NCI-H187 treated with DMSO at 0.1 percent for 48 hours (cell line): ENCODE data around the gene ATG7.
A peak's percentile ranks its signal among the peaks of the same experiment; 100 is the strongest.

ENCODE experiments used
- DNase-seq: peaks from one replicate; lab custom pipeline; 2025; lab: John Stamatoyannopoulos, UW

Gene ATG7, protein sequence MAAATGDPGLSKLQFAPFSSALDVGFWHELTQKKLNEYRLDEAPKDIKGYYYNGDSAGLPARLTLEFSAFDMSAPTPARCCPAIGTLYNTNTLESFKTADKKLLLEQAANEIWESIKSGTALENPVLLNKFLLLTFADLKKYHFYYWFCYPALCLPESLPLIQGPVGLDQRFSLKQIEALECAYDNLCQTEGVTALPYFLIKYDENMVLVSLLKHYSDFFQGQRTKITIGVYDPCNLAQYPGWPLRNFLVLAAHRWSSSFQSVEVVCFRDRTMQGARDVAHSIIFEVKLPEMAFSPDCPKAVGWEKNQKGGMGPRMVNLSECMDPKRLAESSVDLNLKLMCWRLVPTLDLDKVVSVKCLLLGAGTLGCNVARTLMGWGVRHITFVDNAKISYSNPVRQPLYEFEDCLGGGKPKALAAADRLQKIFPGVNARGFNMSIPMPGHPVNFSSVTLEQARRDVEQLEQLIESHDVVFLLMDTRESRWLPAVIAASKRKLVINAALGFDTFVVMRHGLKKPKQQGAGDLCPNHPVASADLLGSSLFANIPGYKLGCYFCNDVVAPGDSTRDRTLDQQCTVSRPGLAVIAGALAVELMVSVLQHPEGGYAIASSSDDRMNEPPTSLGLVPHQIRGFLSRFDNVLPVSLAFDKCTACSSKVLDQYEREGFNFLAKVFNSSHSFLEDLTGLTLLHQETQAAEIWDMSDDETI

DNA sequence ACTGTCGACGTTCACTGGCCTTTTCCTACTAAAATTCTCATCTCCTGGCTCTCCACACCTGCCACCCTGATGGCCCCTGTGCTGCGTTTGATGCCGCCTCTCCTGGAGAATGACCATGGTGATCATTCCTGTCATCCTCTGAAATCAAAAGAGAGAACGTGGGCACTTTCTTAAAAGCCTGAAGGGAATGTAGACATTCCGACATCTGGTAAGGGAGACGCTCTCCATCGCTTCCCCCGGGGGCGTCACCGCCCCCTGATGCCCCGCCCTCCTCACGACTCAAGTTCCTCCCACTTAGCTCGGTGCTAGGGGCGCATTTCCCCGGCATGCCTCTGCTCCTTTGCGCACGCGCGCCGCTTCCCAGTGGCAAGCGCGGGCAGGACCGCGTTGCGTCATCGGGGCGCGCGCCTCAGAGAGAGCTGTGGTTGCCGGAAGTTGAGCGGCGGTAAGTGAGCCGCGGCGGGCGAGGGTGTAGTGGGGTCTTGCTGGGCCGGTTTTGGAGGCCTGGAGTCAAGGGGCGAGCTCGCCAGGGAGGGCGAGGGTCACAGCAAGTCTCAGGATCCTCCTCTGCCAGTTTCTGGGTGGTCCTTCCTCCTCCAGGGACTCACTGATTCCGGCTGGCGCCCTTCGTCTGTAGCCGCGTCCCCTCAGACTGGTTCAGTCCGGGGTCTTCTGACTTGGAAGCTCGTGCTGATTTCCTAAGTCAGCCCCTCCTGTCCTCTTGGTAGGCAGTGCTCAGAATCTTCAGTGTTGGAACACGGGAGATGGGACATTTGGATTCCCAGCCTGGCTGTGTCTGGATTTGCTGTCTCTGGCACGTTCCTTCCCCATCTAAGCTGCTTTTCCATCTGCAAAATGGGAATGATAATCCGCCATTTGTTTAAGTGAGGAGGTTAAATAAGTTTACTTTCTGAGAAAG is at the start of gene ATG7:
Gene ATG7 (plus strand): TSS at position 412 of the 919 bp plus-strand sequence. CDS start 26,299 bp downstream, outside the sequence.
- peak; percentile 53 for DNase-seq

DNA sequence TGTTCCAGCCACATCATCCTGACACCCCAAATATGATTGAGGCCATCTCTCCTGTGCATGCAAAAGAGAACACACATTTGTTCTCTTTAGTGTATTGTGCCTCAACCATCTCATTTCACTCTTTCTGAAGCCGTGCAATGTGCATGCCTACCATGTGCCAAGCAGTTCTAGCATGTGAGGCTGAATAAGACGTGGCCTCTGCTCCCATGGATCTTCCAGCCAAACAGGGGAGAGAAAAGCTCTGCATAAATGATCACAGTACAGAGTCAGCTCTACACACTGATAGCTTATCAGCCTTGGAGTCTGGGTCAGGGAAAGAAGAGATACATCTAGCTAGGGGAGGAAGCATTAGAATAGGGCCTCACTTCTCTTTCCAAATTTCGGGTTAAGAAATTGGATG is 48.2 kb upstream of the ATG7 start:
- no peak for DNase-seq

DNA sequence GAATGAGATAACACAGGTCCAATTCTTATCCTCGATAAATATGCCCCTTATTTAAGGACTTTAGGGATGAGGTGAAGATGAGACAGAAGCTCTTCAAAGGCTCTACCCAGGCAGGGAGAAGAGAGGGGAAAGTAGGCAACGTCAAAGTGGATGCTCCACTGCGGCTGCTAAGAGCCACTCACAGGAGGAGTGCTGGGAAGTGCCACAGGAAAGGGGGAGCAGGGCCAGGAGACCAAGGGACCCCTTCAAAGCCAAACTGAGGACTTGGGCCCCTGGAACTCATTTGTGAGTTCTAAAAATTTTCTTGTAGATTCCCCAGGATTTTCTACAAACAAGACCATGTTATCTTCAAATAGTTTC is 47.3 kb upstream of the ATG7 start:
- no peak for DNase-seq

DNA sequence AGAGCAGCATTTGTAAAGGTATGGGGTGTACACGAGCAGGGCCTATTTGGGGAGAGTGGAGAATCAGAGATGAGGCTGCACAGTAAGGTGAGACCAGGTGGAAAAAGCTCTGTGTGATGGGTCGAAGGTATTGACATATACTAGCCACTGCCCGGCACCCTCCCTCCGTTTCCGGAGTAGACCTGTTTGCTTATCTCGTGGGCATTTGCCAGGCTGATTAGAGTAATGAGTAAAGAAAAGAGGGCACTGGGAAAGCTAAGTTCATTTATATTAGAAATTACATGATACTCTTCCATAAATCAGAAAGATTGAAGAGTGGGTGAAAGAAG is 46.2 kb upstream of the ATG7 start:
- DNase-seq = no peak

DNA sequence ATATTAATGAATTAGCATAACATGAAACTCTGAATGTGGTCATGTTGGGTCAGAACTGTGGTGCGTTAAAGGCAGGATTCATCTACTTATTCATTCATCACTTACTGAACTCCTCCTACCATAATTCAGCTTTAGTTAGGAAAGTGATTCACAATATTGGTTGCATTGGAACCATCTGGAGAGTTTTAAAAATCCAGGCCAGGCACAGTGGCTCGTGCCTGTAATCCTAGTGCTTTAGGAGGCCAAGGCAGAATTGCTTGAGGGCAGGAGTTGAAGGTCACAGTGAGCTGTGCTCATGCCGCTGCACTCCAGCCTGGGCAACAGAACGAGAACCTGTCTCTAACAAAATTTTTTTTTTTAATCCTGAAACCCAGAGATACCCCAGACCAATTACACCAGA is 44.2 kb upstream of the ATG7 start:
- no peak for DNase-seq

DNA sequence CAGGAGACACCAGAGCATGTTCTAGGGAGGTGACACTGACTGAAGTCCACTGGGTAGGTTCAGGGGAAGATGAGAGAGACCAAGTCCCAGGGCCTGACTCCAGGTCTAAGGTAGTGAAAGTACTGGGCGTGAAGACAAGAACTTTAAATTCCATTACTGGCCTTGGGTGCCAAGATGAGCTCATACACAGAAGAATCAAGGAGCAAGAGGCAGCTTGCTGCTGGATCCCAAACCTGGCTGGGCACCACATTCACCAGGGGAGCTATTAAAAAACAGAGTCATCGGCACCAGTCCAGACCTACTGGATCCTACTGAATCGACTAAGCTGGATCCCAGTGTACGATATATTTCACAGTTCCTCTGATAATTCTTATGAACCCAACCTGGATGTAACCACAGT is 42.1 kb upstream of the ATG7 start:
- no peak for DNase-seq

DNA sequence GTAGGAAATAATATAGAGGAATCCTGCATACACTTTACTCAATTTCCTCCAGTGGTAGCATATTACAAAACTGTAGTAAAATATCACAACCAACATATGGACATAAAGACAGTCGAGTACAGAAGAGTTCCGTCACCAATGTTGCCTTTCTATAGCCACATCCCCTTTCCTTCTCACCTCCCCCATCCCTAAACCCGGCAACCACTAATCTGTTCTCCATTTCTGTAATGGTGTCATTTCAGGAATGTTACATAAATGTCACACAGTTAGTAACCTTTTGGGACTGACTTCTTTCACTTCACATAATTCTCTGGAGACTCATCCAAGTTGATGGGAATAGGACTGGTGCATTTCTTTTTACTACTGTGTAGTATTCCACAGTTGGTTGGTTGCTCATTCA is 41.4 kb upstream of the ATG7 start:
- no peak for DNase-seq

DNA sequence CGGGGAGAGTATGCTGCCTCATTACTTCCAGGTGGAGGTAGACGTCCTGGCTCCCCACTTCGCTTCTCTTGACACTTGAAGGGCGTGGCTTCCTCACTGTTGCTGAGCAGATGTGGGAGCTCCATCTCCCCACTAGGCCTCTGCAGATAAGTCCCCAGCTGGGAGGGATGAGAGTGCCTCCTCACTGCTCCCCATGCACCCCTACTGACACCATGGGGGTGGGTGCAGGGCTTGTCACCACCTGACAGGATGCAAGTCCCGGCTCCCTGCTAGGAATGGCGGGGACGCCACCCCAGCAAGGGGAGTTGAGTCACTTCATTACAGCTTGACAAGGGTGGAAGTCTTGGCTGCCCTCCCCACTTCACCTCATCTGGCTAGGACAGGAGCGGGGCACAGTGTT is 36.8 kb upstream of the ATG7 start:
- DNase-seq = no peak

DNA sequence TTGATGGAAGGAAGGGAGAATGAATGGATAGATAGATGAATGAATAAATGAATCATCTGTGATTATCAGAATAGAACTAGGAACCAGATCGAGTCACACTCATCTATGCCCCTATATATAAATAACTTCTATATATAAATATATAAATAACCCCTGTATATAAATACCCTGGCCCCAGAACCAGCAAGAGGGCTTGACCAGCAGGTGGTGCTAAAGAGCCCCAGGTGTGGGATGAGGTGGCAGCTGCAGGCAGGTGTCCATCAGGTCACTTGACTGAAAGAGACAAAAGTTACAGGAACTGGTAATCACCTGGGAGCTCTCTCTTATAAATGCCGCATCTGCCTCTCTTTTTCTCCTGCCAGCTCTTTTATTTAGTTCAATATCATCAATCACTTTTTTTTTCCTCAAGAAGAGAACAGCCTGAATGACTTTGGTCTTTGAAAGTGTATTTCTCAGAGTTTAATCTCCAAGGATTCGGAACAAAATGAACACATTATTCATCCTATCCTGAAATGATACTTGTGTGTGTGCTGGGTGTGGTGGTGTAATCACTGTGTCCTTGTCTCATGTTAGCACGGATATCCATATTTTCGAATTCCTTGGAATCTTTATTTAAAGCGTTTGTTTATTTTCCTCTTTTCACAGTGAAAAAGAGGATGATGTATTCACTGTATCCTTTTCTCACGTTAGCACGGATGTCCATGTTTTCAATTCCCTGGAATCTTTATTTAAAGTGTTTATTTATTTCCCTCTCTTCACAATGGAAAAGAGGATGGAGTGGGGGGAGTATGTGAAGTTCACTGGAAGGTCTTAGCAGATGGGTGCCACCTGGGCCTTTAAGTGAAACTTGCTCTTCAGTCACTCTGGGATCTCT is 35.4 kb upstream of the ATG7 start:
- DNase-seq = no peak

DNA sequence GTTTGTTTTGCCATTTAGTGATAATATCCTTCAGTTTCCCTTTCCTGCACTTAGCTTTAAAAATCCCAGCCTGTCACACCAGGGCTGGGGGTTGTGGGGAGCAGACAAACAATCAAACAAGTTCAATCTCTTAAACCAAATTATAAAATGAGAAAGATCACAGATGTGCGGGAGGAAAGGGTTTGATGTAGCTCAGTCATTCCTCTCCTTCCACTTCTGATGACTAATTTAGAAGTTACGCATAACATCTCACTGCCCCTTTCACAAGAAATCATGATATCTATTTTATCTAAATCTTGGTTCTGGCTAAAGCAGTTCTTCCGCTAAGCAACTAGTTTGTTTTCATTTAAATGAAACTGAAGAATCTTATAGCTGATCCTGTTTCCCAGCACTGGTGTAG is 34.1 kb upstream of the ATG7 start:
- no peak for DNase-seq

DNA sequence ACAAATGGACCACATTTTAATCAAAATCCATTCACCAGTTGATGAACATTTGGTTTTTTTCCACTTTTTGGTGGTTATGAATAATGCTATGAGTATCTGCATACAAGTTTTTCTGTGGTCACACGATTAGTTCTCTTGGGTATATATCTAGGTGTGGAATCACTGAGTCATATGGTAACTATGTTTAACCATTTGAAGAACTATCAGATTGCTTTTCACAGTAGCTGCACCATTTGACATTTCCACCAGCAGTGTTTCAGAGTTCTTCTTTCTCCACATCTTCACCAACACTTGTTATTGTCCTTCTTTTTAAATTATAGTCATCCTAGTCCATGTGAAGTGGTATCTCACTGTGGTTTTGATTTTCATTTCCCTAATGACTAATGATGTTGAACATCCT is 33.3 kb upstream of the ATG7 start:
- DNase-seq = no peak

DNA sequence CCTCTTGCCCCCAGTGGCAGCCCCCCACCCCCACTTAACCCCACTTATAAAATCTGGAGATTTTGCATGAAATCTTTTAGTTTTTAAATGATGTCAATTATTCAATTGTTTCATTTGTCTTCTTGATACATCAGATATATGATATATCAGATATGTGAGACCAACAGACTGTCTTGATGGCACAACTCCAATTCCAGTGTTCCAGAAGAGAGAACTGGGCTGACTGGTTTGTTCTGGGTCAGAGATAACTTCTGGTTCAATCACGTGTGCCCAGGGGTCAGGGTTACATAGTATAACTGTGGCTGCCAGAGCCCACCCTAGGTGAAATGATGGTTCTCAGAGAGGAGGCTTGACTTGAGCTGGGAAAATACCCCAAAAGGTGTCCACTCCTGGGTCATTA is 32.4 kb upstream of the ATG7 start:
- no peak for DNase-seq

DNA sequence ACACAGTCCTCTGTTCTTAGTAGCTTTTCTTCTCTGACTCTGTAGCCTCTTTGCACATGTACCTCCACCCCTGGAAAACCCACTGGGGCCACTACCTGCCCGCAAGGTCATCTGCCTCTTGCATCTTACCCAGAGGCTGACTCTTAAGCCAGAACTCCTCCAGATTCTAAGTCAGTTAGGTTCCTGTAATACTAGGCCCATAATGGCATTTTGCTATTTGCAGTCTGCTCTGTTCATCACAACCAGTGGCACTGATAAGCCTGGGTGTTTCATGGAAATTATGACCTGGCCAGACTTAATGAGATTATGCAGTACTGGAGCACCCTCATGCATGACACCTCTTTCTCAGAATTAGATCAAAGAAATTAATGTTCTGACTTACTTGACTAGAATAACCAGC is 31.7 kb upstream of the ATG7 start:
- no peak for DNase-seq

DNA sequence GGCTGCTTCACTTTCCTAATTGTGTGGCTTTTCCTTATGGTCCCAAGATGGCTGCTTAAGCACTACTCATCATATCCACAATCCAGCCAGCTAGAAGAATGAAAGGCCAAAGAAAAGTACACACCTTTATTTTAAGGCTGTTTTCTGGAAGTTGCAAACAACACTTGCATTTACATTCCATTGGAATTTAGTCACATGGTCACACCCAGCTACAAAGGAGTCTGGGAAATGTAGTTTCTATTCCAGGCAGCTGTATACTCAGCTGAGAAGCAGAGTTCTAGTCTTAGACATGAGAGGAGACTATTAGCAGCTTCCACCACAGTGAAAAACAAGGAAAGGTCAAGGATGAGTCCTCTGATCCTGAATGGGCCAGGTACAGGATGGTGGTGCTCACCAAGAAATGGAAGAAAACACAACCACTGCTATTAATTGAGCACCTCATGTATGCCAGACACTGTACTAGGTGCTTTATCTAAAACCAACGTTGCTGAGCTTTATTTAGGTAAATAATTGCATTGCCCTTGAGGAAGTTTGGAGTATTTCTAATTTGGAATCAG is 28.0 kb upstream of the ATG7 start:
- no peak for DNase-seq

DNA sequence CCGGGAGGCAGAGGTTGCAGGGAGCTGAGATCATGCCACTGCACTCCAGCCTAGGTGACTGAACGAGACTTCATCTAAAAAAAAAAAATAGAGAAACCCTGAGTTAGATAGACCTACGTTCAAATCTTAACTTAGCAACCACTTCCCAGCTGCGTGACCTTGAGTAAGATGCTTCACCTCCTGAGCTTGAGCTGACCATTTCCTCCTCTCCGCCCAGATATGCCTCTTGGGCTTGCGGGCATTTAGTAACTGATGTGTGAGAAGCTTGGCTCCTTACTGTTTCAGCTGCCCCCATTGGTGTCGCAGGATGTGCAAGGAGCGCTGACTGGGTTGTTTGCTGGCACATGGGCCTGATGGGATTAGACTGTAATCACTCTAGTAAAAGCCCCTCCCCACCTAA is 26.9 kb upstream of the ATG7 start:
- DNase-seq = no peak

DNA sequence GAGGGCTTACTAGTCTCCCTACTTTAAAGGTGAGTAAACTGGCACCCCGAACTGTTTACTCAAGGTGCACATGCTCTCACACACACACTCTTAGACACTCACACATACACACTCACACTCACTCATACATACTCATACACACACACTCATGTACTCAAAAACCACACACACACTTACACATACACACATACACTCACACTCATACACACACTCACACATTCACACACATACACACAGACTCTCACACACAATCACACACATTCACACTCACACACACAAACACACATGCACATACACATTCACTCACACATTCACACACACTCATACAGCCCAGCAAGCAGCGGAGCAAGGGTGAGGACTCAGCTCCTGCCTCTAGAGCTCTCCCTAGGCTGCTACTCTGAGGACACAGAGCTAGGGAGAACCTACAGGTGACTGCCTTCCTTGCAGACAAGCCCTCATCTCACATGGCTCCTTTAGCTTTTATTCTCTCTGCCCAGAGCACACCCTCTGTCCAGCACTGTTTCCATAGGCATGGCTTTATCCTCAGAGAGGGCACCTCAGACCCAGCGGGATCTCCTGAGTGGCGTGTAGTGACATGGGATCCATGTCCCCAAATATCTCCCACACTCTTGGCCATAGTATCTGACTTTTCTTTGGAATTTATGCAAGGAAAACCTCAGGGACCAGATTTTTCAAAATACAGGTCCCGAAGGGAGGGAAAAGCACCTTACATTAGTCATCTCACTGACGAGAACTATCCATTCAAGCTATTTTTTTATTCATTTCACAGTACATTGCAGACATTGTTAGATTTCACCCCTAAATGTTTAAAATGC is 26.2 kb upstream of the ATG7 start:
- DNase-seq = no peak

DNA sequence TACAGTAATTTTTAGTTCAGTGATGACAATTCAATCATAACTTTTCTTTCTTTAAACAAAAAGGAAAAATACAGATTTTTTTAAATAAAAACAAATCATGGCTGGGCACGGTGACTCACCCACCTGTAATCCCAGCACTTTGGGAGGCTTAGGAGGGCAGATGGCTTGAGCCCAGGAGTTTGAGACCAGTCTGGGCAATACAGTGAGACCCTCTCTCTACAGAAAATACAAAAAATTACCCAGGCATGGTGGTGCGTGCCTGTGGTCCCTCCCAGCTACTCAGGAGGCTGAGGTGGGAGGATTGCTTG is 25.6 kb upstream of the ATG7 start:
- DNase-seq = no peak

DNA sequence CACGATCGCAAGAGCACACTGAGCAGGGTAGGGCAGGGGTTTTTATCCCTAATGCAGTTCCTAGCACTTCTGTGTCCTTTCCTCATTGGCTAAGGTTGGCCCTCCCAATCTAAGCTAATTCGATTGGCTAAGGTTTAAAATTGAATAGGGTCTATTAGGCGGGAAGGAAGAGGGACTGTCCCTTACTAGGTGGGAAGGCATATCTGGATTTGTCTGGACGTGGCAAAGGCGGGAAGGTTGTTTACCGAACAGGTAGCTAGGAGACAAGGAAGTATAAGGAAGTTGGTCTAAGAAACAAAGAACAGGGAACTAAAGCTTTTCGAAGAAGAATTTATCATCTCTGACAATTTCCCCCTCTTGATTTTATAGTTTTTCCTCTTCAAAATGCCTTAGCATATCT is 24.8 kb upstream of the ATG7 start:
- DNase-seq = no peak

DNA sequence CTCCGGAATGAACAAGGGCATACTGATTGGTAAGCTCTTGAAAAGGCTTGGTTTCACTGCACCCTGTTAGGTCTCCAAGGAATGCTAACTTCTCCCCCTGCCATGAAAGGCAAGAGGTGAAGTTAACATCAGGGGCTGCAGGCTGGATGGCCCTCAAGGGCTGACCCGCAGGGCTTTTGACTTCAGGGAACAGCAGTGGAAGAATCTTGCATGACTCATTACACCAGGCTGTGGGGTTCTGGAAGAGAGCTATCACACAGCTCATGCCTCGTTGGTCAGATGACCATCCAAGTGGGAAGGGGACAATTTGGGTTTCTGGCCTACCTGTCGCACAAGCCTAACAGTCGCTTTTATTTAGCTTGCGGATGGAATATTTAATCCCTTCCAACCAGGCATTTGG is 23.6 kb upstream of the ATG7 start:
- no peak for DNase-seq

DNA sequence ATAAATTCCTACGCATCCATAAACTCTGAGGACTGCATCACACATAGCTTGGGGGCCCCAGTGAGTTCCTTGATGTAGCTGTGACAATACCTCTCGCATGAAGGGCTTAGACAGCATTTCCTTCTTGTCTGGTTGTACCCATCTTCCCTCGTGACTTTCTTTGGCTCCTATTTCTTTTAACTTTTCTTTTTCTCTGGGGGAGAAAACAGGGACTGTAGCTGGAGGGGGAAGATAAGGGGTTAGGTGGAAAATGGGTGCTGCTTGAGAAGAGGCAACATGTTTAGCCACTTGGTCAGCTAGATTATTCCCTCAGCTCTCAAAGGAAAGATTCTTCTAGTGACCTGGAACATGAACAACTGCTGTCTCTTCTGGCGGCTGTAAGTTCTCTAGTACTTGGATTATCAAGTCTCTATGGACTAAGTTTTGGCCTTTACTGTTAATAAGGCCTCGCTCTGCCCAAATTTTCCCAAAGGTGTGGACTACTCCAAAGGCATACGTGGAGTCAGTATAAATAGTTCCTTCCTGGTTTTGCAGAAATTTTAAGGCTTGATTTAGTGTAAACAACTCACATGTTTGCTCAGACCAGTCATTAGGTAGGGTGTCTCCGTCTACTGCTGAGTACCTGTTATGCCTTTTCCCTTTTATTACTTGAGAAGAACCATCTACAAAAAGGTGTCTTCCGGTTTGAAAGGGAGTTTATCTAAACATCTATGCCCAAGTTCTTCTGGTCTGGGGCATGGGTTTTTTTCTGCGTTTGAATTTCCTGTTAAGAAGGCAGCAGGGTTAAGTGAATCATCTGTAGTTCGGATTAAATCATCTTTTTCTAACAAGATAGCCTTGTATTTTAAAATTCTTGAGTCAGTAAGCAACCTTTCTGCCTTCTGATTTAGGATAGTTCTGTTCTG is 21.0 kb upstream of the ATG7 start:
- no peak for DNase-seq
